K562 (cell line): ENCODE data around the gene SFXN3. TPM values are rescaled to one million over a fixed set of nuclear protein-coding genes. Genes with fewer than 3 reads are reported as not detected.

ENCODE experiments used
- NCOR1 ChIP-seq: fragments of 450-650 bp; IDR thresholded peaks from 2 replicates; pipeline ENCODE4 v1.6.1; 2016; ENCODE audit warnings: mild to moderate bottlenecking, moderate library complexity
- OTX1 ChIP-seq: fragments of 450-650 bp; formaldehyde crosslinking; IDR thresholded peaks from 2 replicates; pipeline ENCODE4 v1.4.0; 2022; ENCODE audit warnings: mild to moderate bottlenecking
- POLR2A ChIP-seq: fragments of 450-650 bp; conservative IDR thresholded peaks from 2 replicates; pipeline ENCODE4 v1.6.1; 2016
- SMAD4 ChIP-seq: fragments of 250-450 bp; sonication (Bioruptor Pico); conservative IDR thresholded peaks from 2 replicates; pipeline ENCODE4 v1.8.0; 2021; ENCODE audit warnings: inconsistent platforms, mild to moderate bottlenecking, moderate library complexity
- SP1 ChIP-seq: sonication (generic); formaldehyde crosslinking; IDR thresholded peaks from 2 replicates; pipeline ENCODE4 v1.8.1; 2022; ENCODE audit warnings: mild to moderate bottlenecking, missing genetic modification reagents
- STAT5B ChIP-seq: fragments of 250-450 bp; sonication (Bioruptor Pico); IDR thresholded peaks from 2 replicates; pipeline ENCODE4 v1.8.0; 2021; ENCODE audit warnings: mild to moderate bottlenecking, inconsistent platforms
- YY1 ChIP-seq, 3 experiments: IDR thresholded peaks; 2 replicates each; pipeline ENCODE4 v1.6.1; 2011; ENCODE audit warnings: low read length in 2 of 3, mild to moderate bottlenecking in 2 of 3, moderate library complexity in 2 of 3, borderline replicate concordance in 1 of 3, control low read depth in 1 of 3, low read depth in 1 of 3; ENCODE audit not compliant: insufficient read depth in 3 of 3, insufficient replicate concordance in 2 of 3, control insufficient read depth in 1 of 3, insufficient read length in 1 of 3; ENCODE audit errors: extremely low read depth in 1 of 3
- ZFPM2 ChIP-seq: fragments of 250-450 bp; sonication (Bioruptor Pico); IDR thresholded peaks from 2 replicates; pipeline ENCODE4 v1.5.1; 2022; ENCODE audit warnings: mild to moderate bottlenecking
- ZNF197 ChIP-seq: fragments of 200-800 bp; sonication (Bioruptor generic); IDR thresholded peaks from 2 replicates; pipeline ENCODE4 v1.6.1; 2016; ENCODE audit warnings: low read depth, missing genetic modification characterization, missing compliant biosample characterization
- ZSCAN32 ChIP-seq: fragments of 450-650 bp; formaldehyde crosslinking; IDR thresholded peaks from 2 replicates; pipeline ENCODE4 v1.4.0; 2020; ENCODE audit warnings: mild to moderate bottlenecking, moderate library complexity
- polyA plus RNA-seq, 8 experiments: library from polyadenylated mRNA; depleted of rRNA in 4 of 8; stranded (reverse) in 5 of 8; unstranded in 3 of 8; fragments of >200 nt; fragmentation: Nextera tagmentation in 2 of 8; fragmentation: Illumina TruSeq in 1 of 8; extraction: Ambion mirVana in 2 of 8; extraction: Trizol in 1 of 8; gene quantifications; 2 replicates each; pipeline versions ENCODE4 v1.2.1 to v1.2.3, GENCODE V29; 2011 to 2014; ENCODE audit warnings: inconsistent platforms in 1 of 8, missing spikeins in 1 of 8
- total RNA-seq, 7 experiments: library from RNA; depleted of rRNA in 6 of 7; stranded (reverse); fragments of >200 nt in 6 of 7; fragmentation: Illumina TruSeq in 2 of 7; extraction: Trizol in 2 of 7; gene quantifications; 2 replicates each; pipeline versions ENCODE4 v1.2.1 to v1.2.3, GENCODE V29; 2011 to 2021; ENCODE audit warnings: low replicate concordance in 1 of 7
- TF ChIP-seq, protein P1 (sequence below), 2 experiments: fragments of 150-350 bp in 1 of 2; IDR thresholded peaks; 2 replicates each; pipeline ENCODE4 v1.6.1; 2012 to 2016; ENCODE audit warnings: low read depth in 2 of 2, low read length in 2 of 2, mild to moderate bottlenecking in 1 of 2, moderate library complexity in 1 of 2
- TF ChIP-seq, protein P2 (sequence below): sonication (generic); formaldehyde crosslinking; IDR thresholded peaks from 2 replicates; pipeline ENCODE4 v1.8.0; 2023; ENCODE audit warnings: mild to moderate bottlenecking, missing genetic modification reagents
- TF ChIP-seq, protein P3 (sequence below): fragments of 250-450 bp; sonication (Bioruptor Pico); IDR thresholded peaks from 2 replicates; pipeline ENCODE4 v1.5.0; 2020; ENCODE audit warnings: mild to moderate bottlenecking

SFXN3 gene
- total and polyA plus RNA-seq, 9 of the 15 experiments (the other 6 are each of a cell fraction or from before 2014, with no cell fraction given) = 0.24 to 4.6 (median 0.86) TPM

DNA sequence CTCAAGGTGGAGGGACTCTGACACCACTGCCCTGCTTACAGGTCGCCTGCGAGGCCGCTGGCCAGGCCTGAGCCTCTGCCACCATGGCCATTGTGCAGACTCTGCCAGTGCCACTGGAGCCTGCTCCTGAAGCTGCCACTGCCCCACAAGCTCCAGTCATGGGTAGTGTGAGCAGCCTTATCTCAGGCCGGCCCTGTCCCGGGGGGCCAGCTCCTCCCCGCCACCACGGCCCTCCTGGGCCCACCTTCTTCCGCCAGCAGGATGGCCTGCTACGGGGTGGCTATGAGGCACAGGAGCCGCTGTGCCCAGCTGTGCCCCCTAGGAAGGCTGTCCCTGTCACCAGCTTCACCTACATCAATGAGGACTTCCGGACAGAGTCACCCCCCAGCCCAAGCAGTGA is 28.6 kb upstream of the SFXN3 start (continued):
- TF ChIP-seq YY1 (IDR thresholded peaks at IDR 0.05; ENCODE audit: borderline replicate concordance in 1 of 3, control insufficient read depth in 1 of 3, extremely low read depth in 1 of 3, insufficient read depth in 3 of 3, insufficient read length in 1 of 3, insufficient replicate concordance in 2 of 3, low read depth in 1 of 3, low read length in 2 of 3) (no peak), ZFPM2 (no peak), STAT5B (CRISPR knock-in tag) (no peak), ZNF197 (no peak), SMAD4 (CRISPR knock-in tag) (no peak), POLR2A (no peak), NCOR1 (no peak), OTX1 (CRISPR knock-in tag) (no peak), SP1 (CRISPR knock-in tag) (no peak), ZSCAN32 (CRISPR knock-in tag) (no peak)
- TF ChIP-seq, protein P1, sequence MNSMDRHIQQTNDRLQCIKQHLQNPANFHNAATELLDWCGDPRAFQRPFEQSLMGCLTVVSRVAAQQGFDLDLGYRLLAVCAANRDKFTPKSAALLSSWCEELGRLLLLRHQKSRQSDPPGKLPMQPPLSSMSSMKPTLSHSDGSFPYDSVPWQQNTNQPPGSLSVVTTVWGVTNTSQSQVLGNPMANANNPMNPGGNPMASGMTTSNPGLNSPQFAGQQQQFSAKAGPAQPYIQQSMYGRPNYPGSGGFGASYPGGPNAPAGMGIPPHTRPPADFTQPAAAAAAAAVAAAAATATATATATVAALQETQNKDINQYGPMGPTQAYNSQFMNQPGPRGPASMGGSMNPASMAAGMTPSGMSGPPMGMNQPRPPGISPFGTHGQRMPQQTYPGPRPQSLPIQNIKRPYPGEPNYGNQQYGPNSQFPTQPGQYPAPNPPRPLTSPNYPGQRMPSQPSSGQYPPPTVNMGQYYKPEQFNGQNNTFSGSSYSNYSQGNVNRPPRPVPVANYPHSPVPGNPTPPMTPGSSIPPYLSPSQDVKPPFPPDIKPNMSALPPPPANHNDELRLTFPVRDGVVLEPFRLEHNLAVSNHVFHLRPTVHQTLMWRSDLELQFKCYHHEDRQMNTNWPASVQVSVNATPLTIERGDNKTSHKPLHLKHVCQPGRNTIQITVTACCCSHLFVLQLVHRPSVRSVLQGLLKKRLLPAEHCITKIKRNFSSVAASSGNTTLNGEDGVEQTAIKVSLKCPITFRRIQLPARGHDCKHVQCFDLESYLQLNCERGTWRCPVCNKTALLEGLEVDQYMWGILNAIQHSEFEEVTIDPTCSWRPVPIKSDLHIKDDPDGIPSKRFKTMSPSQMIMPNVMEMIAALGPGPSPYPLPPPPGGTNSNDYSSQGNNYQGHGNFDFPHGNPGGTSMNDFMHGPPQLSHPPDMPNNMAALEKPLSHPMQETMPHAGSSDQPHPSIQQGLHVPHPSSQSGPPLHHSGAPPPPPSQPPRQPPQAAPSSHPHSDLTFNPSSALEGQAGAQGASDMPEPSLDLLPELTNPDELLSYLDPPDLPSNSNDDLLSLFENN (IDR thresholded peaks at IDR 0.05; ENCODE audit: low read depth in 2 of 2, low read length in 2 of 2) = no peak
- TF ChIP-seq, protein P2, sequence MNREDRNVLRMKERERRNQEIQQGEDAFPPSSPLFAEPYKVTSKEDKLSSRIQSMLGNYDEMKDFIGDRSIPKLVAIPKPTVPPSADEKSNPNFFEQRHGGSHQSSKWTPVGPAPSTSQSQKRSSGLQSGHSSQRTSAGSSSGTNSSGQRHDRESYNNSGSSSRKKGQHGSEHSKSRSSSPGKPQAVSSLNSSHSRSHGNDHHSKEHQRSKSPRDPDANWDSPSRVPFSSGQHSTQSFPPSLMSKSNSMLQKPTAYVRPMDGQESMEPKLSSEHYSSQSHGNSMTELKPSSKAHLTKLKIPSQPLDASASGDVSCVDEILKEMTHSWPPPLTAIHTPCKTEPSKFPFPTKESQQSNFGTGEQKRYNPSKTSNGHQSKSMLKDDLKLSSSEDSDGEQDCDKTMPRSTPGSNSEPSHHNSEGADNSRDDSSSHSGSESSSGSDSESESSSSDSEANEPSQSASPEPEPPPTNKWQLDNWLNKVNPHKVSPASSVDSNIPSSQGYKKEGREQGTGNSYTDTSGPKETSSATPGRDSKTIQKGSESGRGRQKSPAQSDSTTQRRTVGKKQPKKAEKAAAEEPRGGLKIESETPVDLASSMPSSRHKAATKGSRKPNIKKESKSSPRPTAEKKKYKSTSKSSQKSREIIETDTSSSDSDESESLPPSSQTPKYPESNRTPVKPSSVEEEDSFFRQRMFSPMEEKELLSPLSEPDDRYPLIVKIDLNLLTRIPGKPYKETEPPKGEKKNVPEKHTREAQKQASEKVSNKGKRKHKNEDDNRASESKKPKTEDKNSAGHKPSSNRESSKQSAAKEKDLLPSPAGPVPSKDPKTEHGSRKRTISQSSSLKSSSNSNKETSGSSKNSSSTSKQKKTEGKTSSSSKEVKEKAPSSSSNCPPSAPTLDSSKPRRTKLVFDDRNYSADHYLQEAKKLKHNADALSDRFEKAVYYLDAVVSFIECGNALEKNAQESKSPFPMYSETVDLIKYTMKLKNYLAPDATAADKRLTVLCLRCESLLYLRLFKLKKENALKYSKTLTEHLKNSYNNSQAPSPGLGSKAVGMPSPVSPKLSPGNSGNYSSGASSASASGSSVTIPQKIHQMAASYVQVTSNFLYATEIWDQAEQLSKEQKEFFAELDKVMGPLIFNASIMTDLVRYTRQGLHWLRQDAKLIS (CRISPR knock-in tag) = no peak
- TF ChIP-seq, protein P3, sequence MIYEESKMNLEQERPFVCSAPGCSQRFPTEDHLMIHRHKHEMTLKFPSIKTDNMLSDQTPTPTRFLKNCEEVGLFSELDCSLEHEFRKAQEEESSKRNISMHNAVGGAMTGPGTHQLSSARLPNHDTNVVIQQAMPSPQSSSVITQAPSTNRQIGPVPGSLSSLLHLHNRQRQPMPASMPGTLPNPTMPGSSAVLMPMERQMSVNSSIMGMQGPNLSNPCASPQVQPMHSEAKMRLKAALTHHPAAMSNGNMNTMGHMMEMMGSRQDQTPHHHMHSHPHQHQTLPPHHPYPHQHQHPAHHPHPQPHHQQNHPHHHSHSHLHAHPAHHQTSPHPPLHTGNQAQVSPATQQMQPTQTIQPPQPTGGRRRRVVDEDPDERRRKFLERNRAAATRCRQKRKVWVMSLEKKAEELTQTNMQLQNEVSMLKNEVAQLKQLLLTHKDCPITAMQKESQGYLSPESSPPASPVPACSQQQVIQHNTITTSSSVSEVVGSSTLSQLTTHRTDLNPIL (CRISPR knock-in tag) = no peak
- TF ChIP-seq, all 486 proteins: peak for 0
